OCI-LY1 (cell line): Measurements from ENCODE around the gene PLD6.

Experiments used
- EZH2 ChIP-seq: fragments of 200-600 bp; sonication (generic), shearing (Covaris generic); IDR thresholded peaks from 2 replicates; pipeline ENCODE4 v1.8.0; 2017; ENCODE audit warnings: borderline replicate concordance, mixed run types, mild to moderate bottlenecking, antibody characterized with exemption, low read length, moderate library complexity, mixed read lengths
- TF ChIP-seq, protein P1 (sequence below): fragments of 200-600 bp; sonication (generic), shearing (Covaris generic); IDR thresholded peaks from 2 replicates; pipeline ENCODE4 v1.5.1; 2017; ENCODE audit warnings: mild to moderate bottlenecking, antibody characterized with exemption, low read length, moderate library complexity, mixed read lengths

DNA sequence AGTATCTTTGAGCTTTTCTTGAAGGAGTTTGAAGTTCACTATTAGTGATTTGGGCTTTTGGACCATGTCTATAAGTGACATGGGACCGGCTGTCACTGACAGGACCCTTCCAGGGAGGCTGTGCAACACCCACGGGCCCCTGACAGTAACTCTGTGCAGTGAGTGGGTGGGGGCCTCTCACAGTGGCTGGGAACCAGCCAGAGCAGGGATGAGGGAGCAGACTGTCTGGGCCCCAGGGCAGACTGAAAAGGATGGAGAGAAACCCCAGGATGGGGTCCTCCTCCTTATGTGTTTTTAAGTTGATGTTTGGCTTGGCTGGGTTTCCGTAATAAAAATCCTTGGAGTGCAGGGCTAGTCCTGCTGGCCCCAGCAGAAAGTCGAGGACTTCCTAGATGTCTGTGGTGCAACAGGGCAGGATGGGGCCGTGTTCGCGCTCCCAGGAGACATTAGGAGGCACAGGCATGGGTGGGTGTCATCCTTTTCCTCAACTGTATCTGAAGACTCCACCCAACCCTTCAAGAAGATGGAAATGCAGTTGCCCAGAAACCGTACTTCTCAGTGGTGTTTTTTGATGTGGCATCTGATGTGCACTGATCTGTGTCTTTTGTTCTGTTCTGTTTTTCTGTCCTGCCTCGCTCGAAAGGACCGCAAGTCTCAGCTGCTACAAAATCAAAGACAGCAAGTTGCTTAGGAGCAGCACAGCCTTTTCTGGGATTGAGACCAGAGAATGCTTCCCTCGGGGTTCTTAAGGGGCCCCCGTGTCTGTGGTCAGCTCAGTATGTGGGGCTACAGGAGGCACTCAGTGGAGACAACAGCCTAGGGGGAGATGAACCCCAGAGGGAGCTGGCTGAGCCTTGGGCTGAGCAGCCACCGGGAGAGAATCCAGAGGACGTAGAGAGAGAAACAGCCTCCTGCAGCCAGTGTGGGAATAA, 24.2 kb downstream of the PLD6 start:
- TF ChIP-seq, protein P1, sequence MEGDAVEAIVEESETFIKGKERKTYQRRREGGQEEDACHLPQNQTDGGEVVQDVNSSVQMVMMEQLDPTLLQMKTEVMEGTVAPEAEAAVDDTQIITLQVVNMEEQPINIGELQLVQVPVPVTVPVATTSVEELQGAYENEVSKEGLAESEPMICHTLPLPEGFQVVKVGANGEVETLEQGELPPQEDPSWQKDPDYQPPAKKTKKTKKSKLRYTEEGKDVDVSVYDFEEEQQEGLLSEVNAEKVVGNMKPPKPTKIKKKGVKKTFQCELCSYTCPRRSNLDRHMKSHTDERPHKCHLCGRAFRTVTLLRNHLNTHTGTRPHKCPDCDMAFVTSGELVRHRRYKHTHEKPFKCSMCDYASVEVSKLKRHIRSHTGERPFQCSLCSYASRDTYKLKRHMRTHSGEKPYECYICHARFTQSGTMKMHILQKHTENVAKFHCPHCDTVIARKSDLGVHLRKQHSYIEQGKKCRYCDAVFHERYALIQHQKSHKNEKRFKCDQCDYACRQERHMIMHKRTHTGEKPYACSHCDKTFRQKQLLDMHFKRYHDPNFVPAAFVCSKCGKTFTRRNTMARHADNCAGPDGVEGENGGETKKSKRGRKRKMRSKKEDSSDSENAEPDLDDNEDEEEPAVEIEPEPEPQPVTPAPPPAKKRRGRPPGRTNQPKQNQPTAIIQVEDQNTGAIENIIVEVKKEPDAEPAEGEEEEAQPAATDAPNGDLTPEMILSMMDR, result no peak
- no peak for TF ChIP-seq EZH2
